NCI-H1694 treated with DMSO at 0.1 percent for 48 hours (cell line): ENCODE results near the gene CGNL1.

Experiments used
- DNase-seq: peaks from one replicate; lab custom pipeline; 2025; lab: John Stamatoyannopoulos, UW

The CGNL1 gene

GRCh38 chr15:57424628-57425405 lies 48.5 kb downstream of the CGNL1 start:
- no peak for DNase-seq

- no peak for DNase-seq
These were observed 49.5 kb downstream of the CGNL1 start for GRCh38 chr15:57425842-57426241.

GRCh38 chr15:57427367-57427821 lies 51.1 kb downstream of the CGNL1 start:
- DNase-seq, result no peak

GRCh38 chr15:57432141-57432741 lies 55.9 kb downstream of the CGNL1 start:
- DNase-seq, result peak; percentile 77

- DNase-seq, result no peak
These were observed 59.9 kb downstream of the CGNL1 start for GRCh38 chr15:57436166-57436565.

- DNase-seq, result no peak
These were observed 60.7 kb downstream of the CGNL1 start for GRCh38 chr15:57436961-57437360.

- no peak for DNase-seq
These were observed 61.3 kb downstream of the CGNL1 start for GRCh38 chr15:57437564-57437963.

GRCh38 chr15:57438166-57438565 lies 61.9 kb downstream of the CGNL1 start:
- no peak for DNase-seq

- DNase-seq, result no peak
These were observed 63.1 kb downstream of the CGNL1 start for GRCh38 chr15:57439128-57440027.

GRCh38 chr15:57440167-57440566 lies 63.9 kb downstream of the CGNL1 start:
- no peak for DNase-seq

GRCh38 chr15:57440799-57441198 lies 64.5 kb downstream of the CGNL1 start:
- DNase-seq, result no peak

- no peak for DNase-seq
These were observed 66.0 kb downstream of the CGNL1 start for GRCh38 chr15:57442335-57442734.

GRCh38 chr15:57443486-57443885 lies 67.2 kb downstream of the CGNL1 start:
- no peak for DNase-seq

GRCh38 chr15:57444877-57445513 lies 68.7 kb downstream of the CGNL1 start:
- DNase-seq, result no peak

GRCh38 chr15:57445872-57446271 lies 69.6 kb downstream of the CGNL1 start:
- no peak for DNase-seq

- no peak for DNase-seq
These were observed 70.1 kb downstream of the CGNL1 start for GRCh38 chr15:57446393-57446792.

- DNase-seq, result no peak
These were observed 75.2 kb downstream of the CGNL1 start for GRCh38 chr15:57451555-57451954.

- no peak for DNase-seq
These were observed 75.9 kb downstream of the CGNL1 start for GRCh38 chr15:57452090-57452754.

GRCh38 chr15:57455929-57456328 lies 79.6 kb downstream of the CGNL1 start:
- DNase-seq, result no peak

GRCh38 chr15:57456559-57456958 lies 80.3 kb downstream of the CGNL1 start:
- no peak for DNase-seq

GRCh38 chr15:57457726-57458125 lies 81.4 kb downstream of the CGNL1 start:
- no peak for DNase-seq

- DNase-seq, result no peak
These were observed 82.1 kb downstream of the CGNL1 start for GRCh38 chr15:57458356-57458781.
